ENCODE measurements around the gene DISC1.

GRCh38 chr1:231778009-231778719, 151.6 kb downstream of the DISC1 start:
- TF ChIP-seq POLR2A (IDR thresholded peaks at IDR 0.05; ENCODE audit: extremely low read depth, insufficient read length) (no peak), CTCF (IDR thresholded peaks at IDR 0.05; ENCODE audit: low read depth, low read length) (no peak), MAX (IDR thresholded peaks at IDR 0.05; ENCODE audit: low read depth, low read length) (no peak)

All from NB4 (cell line).